Activated CD8-positive, alpha-beta T cell treated with anti-CD3 and anti-CD28 coated beads, Interleukin-2, amount 10 ng/mL, durations not matched to agents 7 days and 5 days (primary cell): ENCODE data around the gene DNAJB4. TPM values are rescaled to one million over a fixed set of nuclear protein-coding genes. Genes with fewer than 3 reads are reported as not detected.
"Not testable (repeated sequence)": the region's sequence is repeated elsewhere in the genome, so short reads cannot be mapped to it uniquely, and the experiment has no call there.

Experiments used
- ATAC-seq: fragments of 150-1000 bp; cut with Tn5 transposase; one replicate; pipeline ENCODE4 v1.10.0; 2021; ENCODE audit warnings: moderate library complexity
- CTCF ChIA-PET: fragments of 350-600 bp; sonication (Branson Sonifier 250); formaldehyde crosslinking; loops from one replicate; lab custom pipeline; 2021; ENCODE audit warnings: antibody characterized with exemption; lab: Charles Lee
- POLR2A ChIA-PET: fragments of 350-600 bp; sonication (Branson Sonifier 250); formaldehyde crosslinking; loops from one replicate; lab custom pipeline; 2021; ENCODE audit warnings: antibody characterized with exemption; lab: Charles Lee
- DNase-seq: peaks from one replicate; pipeline ENCODE4 v3.0.0-alpha.2; 2020
- H3K27ac Mint-ChIP-seq: one replicate; pipeline ENCODE4 v1.8.0; 2021; ENCODE audit warnings: mild to moderate bottlenecking, mixed read lengths
- H3K27me3 Mint-ChIP-seq: one replicate; pipeline ENCODE4 v1.8.0; 2021; ENCODE audit warnings: low read depth, mixed read lengths
- H3K36me3 Mint-ChIP-seq: one replicate; pipeline ENCODE4 v1.8.0; 2021; ENCODE audit warnings: low read depth, mixed read lengths
- H3K4me1 Mint-ChIP-seq: one replicate; pipeline ENCODE4 v1.8.0; 2021; ENCODE audit warnings: low read depth, mixed read lengths
- H3K4me3 Mint-ChIP-seq: one replicate; pipeline ENCODE4 v1.8.0; 2021; ENCODE audit warnings: mild to moderate bottlenecking, mixed read lengths
- H3K9me3 Mint-ChIP-seq: one replicate; pipeline ENCODE4 v1.8.0; 2022; ENCODE audit warnings: mixed read lengths; ENCODE audit not compliant: insufficient read depth
- total RNA-seq, 2 experiments: library from RNA; stranded (reverse); gene quantifications; one replicate each; pipeline ENCODE4 v1.2.3, GENCODE V29; 2021

Gene DNAJB4
- total RNA-seq, 2 experiments from 2014 or later, result 9.4 to 10.5 TPM

DNA sequence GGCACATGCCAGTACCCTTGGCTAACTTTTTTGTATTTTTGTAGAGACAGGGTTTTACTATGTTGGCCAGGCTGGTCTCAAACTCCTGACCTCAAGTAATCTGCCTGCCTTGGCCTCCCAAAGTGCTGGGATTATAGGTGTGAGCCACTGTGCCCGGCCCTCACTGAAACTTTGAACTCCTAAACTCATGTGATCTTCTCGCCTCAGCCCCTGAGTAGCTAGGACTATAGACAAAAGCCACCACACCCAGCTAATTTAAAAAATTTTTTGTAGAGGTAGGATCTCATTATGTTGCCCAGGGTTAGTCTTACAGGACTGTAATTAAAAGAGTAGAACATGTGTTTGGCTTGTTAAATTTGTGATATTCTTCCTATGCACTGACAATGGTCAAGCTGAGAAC lies 60.1 kb downstream of the DNAJB4 start:
- H3K36me3 Mint-ChIP-seq, H3K4me3 Mint-ChIP-seq, ATAC-seq, DNase-seq, H3K4me1 Mint-ChIP-seq, POLR2A ChIA-PET, H3K27ac Mint-ChIP-seq, CTCF ChIA-PET, H3K9me3 Mint-ChIP-seq: not testable (repeated sequence)
- H3K27me3 Mint-ChIP-seq, result peaks cover 14% of the 10 kb centered on the region

Other genes starting within 250 kb of the DNAJB4 start
- gene USP33, start 245.1 kb upstream of the DNAJB4 start, total RNA-seq, result 10 to 100 TPM; 45.7 to 56.6 TPM
- 10 to 100 TPM in 1 of 2 experiments, 1 to 10 TPM in 1; 9.9 to 10.7 TPM for gene MIGA1, start 225.3 kb upstream of the DNAJB4 start, total RNA-seq
- gene NEXN, start 116.3 kb upstream of the DNAJB4 start, total RNA-seq, result 1 to 10 TPM; 3.3 to 3.4 TPM
- 100 to 1,000 TPM; 195 to 197 TPM for gene FUBP1, start 25.9 kb upstream of the DNAJB4 start, total RNA-seq
- under 1 TPM; 0.34 to 0.37 TPM for gene GIPC2, start 41.0 kb downstream of the DNAJB4 start, total RNA-seq